ENCODE results near the gene E2F8.

DNA sequence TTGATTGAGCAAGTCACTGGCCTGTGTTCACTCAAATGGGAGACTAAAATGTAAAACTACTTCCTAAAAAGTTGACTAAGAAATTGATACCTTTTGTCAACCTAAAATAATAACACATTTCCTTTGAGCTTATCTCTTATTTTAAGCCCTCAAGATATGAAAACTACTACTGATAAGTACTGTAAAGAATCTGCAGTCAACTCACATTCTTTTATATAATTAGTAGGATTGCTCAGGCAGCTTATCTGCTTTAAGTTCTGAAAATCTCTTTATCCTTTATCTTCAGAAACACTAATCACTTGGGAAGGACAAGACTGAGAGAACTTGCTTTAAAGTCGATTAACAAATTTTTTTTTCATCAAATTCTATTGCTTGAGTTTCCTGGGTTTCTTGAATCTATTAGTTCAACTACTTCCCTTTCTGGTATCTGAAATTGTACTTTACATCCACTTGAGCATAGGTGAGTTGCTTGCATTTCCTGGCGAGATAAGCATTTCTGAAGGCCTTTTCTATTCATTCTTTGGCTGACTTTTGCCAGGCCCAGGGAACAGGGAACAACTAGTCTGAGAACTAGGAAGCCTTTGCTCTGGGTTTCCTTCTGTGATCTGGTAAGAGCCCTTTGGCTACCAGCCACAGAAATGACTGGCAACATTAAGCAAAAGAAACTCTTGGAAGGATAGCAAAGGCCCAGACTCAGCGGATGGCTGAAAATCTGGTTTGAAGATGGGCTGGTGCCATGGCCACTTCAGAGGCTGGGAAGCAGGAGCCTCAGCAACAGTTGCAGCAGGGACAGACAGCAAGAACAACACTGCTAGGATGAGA, 19.6 kb downstream of the E2F8 start:
- no peak for TF ChIP-seq CTCF (IDR thresholded peaks at IDR 0.05)
- no peak for TF ChIP-seq POLR2A (IDR thresholded peaks at IDR 0.05)

Measured in prostate gland (tissue), 2 donors.